ENCODE results near the gene CCDC127. TPM values are rescaled to one million over a fixed set of nuclear protein-coding genes. Genes with fewer than 3 reads are reported as not detected.

CCDC127 gene
- total RNA-seq, 1 donor = 4.3 TPM

- TF ChIP-seq CTCF (IDR thresholded peaks at IDR 0.05; ENCODE audit: extremely low read depth, low read depth, low read length) = no peak
- Histone ChIP-seq H3K4me3 (ENCODE audit: insufficient read depth, low read length) (no peak overlapping the region), H3K27me3 (ENCODE audit: insufficient read depth, low read length) (no peaks in the 10 kb centered on the region), H2AFZ (ENCODE audit: low read length) (no peak overlapping the region), H3K4me1 (ENCODE audit: insufficient read depth, low read length) (peaks cover 3% of the 10 kb centered on the region), H3K36me3 (ENCODE audit: insufficient read depth, low read length) (peaks cover 21% of the 10 kb centered on the region), H3K4me2 (ENCODE audit: insufficient read depth, low read length) (no peak overlapping the region), H4K20me1 (ENCODE audit: insufficient read depth, low read length) (peaks cover 48% of the 10 kb centered on the region), H3K9me3 (ENCODE audit: low read depth, low read length) (no peaks in the 10 kb centered on the region), H3K27ac (ENCODE audit: low read depth, low read length) (peak overlapping the region; percentile 41), H3K79me2 (ENCODE audit: insufficient read depth, low read length) (peaks cover 55% of the 10 kb centered on the region)
- DNase-seq (ENCODE audit: insufficient read length, low spot score, missing footprints) = peak; percentile 85
Measured at GRCh38 chr5:206927-207536, 10.9 kb downstream of the CCDC127 start.

- Histone ChIP-seq H3K79me2 (ENCODE audit: insufficient read depth, low read length) (peaks cover 55% of the 10 kb centered on the region), H4K20me1 (ENCODE audit: insufficient read depth, low read length) (peaks cover 53% of the 10 kb centered on the region)
- peak; percentile 83 for DNase-seq (ENCODE audit: insufficient read length, low spot score, missing footprints)
Measured at GRCh38 chr5:206406-206805, 11.5 kb downstream of the CCDC127 start.

GRCh38 chr5:204966-205670 lies 12.8 kb downstream of the CCDC127 start:
- H4K20me1 ChIP-seq (ENCODE audit: insufficient read depth, low read length) = peaks cover 51% of the 10 kb centered on the region
- peak; percentile 60 for DNase-seq (ENCODE audit: insufficient read length, low spot score, missing footprints)
- no peak for TF ChIP-seq CTCF (IDR thresholded peaks at IDR 0.05; ENCODE audit: extremely low read depth, low read depth, low read length)
- no peak overlapping the region for H2AFZ ChIP-seq (ENCODE audit: low read length)
- peaks cover 51% of the 10 kb centered on the region for H3K79me2 ChIP-seq (ENCODE audit: insufficient read depth, low read length)
- no peak overlapping the region for H3K4me2 ChIP-seq (ENCODE audit: insufficient read depth, low read length)
- no peaks in the 10 kb centered on the region for H3K27me3 ChIP-seq (ENCODE audit: insufficient read depth, low read length)
- H3K4me1 ChIP-seq (ENCODE audit: insufficient read depth, low read length) = peaks cover 3% of the 10 kb centered on the region
- H3K4me3 ChIP-seq (ENCODE audit: insufficient read depth, low read length) = no peak overlapping the region
- H3K27ac ChIP-seq (ENCODE audit: low read depth, low read length) = no peak overlapping the region
- H3K9me3 ChIP-seq (ENCODE audit: low read depth, low read length) = no peaks in the 10 kb centered on the region
- peaks cover 21% of the 10 kb centered on the region for H3K36me3 ChIP-seq (ENCODE audit: insufficient read depth, low read length)

More at GRCh38 chr5:206406-206805, 11.5 kb downstream of the CCDC127 start:
- Histone ChIP-seq H3K4me3 (ENCODE audit: insufficient read depth, low read length) (no peak overlapping the region), H3K27ac (ENCODE audit: low read depth, low read length) (no peak overlapping the region), H2AFZ (ENCODE audit: low read length) (no peak overlapping the region), H3K9me3 (ENCODE audit: low read depth, low read length) (no peaks in the 10 kb centered on the region), H3K27me3 (ENCODE audit: insufficient read depth, low read length) (no peaks in the 10 kb centered on the region), H3K36me3 (ENCODE audit: insufficient read depth, low read length) (peaks cover 21% of the 10 kb centered on the region), H3K4me2 (ENCODE audit: insufficient read depth, low read length) (no peak overlapping the region), H3K4me1 (ENCODE audit: insufficient read depth, low read length) (peaks cover 3% of the 10 kb centered on the region)
- TF ChIP-seq CTCF (IDR thresholded peaks at IDR 0.05; ENCODE audit: extremely low read depth, low read depth, low read length) = no peak

- H2AFZ ChIP-seq (ENCODE audit: low read length) = no peak overlapping the region
- H3K4me1 ChIP-seq (ENCODE audit: insufficient read depth, low read length) = peaks cover 3% of the 10 kb centered on the region
- H4K20me1 ChIP-seq (ENCODE audit: insufficient read depth, low read length) = peaks cover 45% of the 10 kb centered on the region
- no peaks in the 10 kb centered on the region for H3K27me3 ChIP-seq (ENCODE audit: insufficient read depth, low read length)
- no peak overlapping the region for H3K27ac ChIP-seq (ENCODE audit: low read depth, low read length)
- peaks cover 21% of the 10 kb centered on the region for H3K36me3 ChIP-seq (ENCODE audit: insufficient read depth, low read length)
- H3K4me3 ChIP-seq (ENCODE audit: insufficient read depth, low read length) = no peak overlapping the region
- H3K4me2 ChIP-seq (ENCODE audit: insufficient read depth, low read length) = no peak overlapping the region
- no peak for DNase-seq (ENCODE audit: insufficient read length, low spot score, missing footprints)
- H3K9me3 ChIP-seq (ENCODE audit: low read depth, low read length) = no peaks in the 10 kb centered on the region
- H3K79me2 ChIP-seq (ENCODE audit: insufficient read depth, low read length) = peaks cover 44% of the 10 kb centered on the region
- TF ChIP-seq CTCF (IDR thresholded peaks at IDR 0.05; ENCODE audit: extremely low read depth, low read depth, low read length) = no peak
Measured at GRCh38 chr5:204462-204861, 13.5 kb downstream of the CCDC127 start.

Data from osteoblast (primary cell).